IPS DF 6.9 (cell line): ENCODE results near the gene LDLRAP1.
"Not testable (repeated sequence)": the region's sequence is repeated elsewhere in the genome, so short reads cannot be mapped to it uniquely, and the experiment has no call there.

Source experiments
- DNase-seq: peaks from one replicate; pipeline ENCODE4 v3.0.0-alpha.2; 2013; ENCODE audit warnings: low read depth, low spot score
- H3K27ac ChIP-seq: one replicate; pipeline ENCODE4 v1.5.1; 2013; ENCODE audit warnings: low read length, control low read depth
- H3K27me3 ChIP-seq: 2 replicates; pipeline ENCODE4 v1.6.1; 2013; ENCODE audit warnings: mild to moderate bottlenecking, low read length; ENCODE audit not compliant: control insufficient read depth, insufficient read depth
- H3K36me3 ChIP-seq: 2 replicates; pipeline ENCODE4 v1.6.1; 2013; ENCODE audit warnings: low read length; ENCODE audit not compliant: control insufficient read depth, insufficient read depth
- H3K4me1 ChIP-seq: 2 replicates; pipeline ENCODE4 v1.6.1; 2013; ENCODE audit warnings: low read length; ENCODE audit not compliant: control insufficient read depth, insufficient read depth
- H3K4me3 ChIP-seq: 2 replicates; pipeline ENCODE4 v1.5.1; 2013; ENCODE audit warnings: mild to moderate bottlenecking, low read length
- H3K9me3 ChIP-seq: 2 replicates; pipeline ENCODE4 v1.6.1; 2013; ENCODE audit warnings: low read length, inconsistent platforms; ENCODE audit not compliant: control insufficient read depth, insufficient read depth
- WGBS: extraction: QIAGEN DNeasy Blood & Tissue Kit; methylation state at CpG from one replicate; pipeline ENCODE4 v1.1.7; 2013; ENCODE audit warnings: mixed read lengths, missing lambda C conversion rate; ENCODE audit not compliant: insufficient read length, insufficient coverage; 5-methylcytosine and 5-hydroxymethylcytosine counted together

The LDLRAP1 gene

GRCh38 chr1:25588786-25589185 is 45.4 kb downstream of the LDLRAP1 start:
- H3K27me3 ChIP-seq, H3K36me3 ChIP-seq, H3K9me3 ChIP-seq, H3K4me1 ChIP-seq, H3K27ac ChIP-seq, H3K4me3 ChIP-seq, DNase-seq: not testable (repeated sequence)
- no CpG with 5 or more reads among the region's 13 CpGs for WGBS

- Histone ChIP-seq H3K27ac (no peak overlapping the region), H3K27me3 (no peaks in the 10 kb centered on the region), H3K9me3 (no peaks in the 10 kb centered on the region), H3K4me3 (no peak overlapping the region), H3K36me3 (no peaks in the 10 kb centered on the region), H3K4me1 (peaks cover 6% of the 10 kb centered on the region)
- no peak for DNase-seq
- WGBS = no CpG with 5 or more reads among the region's 8 CpGs
These were observed 46.9 kb downstream of the LDLRAP1 start for GRCh38 chr1:25590096-25590824.

GRCh38 chr1:25593861-25594260 is 50.5 kb downstream of the LDLRAP1 start:
- no peaks in the 10 kb centered on the region for H3K36me3 ChIP-seq
- H3K27ac ChIP-seq = no peak overlapping the region
- no peaks in the 10 kb centered on the region for H3K27me3 ChIP-seq
- no peak overlapping the region for H3K4me3 ChIP-seq
- no CpG with 5 or more reads among the region's 2 CpGs for WGBS
- no peaks in the 10 kb centered on the region for H3K9me3 ChIP-seq
- no peak for DNase-seq
- H3K4me1 ChIP-seq = no peaks in the 10 kb centered on the region

- Histone ChIP-seq H3K27me3 (no peaks in the 10 kb centered on the region), H3K36me3 (no peaks in the 10 kb centered on the region), H3K4me3 (no peak overlapping the region), H3K4me1 (no peaks in the 10 kb centered on the region), H3K27ac (no peak overlapping the region), H3K9me3 (no peaks in the 10 kb centered on the region)
- DNase-seq = no peak
- no CpG with 5 or more reads among the region's 2 CpGs for WGBS
These were observed 51.6 kb downstream of the LDLRAP1 start for GRCh38 chr1:25594971-25595370.

- H3K27me3 ChIP-seq, H3K9me3 ChIP-seq, DNase-seq, H3K36me3 ChIP-seq, H3K4me1 ChIP-seq, H3K4me3 ChIP-seq, H3K27ac ChIP-seq: not testable (repeated sequence)
- WGBS = no CpG with 5 or more reads among the region's 5 CpGs
These were observed 53.2 kb downstream of the LDLRAP1 start for GRCh38 chr1:25596641-25597040.

GRCh38 chr1:25598879-25599278 is 55.5 kb downstream of the LDLRAP1 start:
- no peak for DNase-seq
- H3K36me3 ChIP-seq = no peaks in the 10 kb centered on the region
- H3K4me3 ChIP-seq = no peak overlapping the region
- H3K27me3 ChIP-seq = no peaks in the 10 kb centered on the region
- H3K27ac ChIP-seq = no peak overlapping the region
- WGBS = no CpG with 5 or more reads among the region's 1 CpG
- H3K9me3 ChIP-seq = no peaks in the 10 kb centered on the region
- no peaks in the 10 kb centered on the region for H3K4me1 ChIP-seq

GRCh38 chr1:25599969-25600610 is 56.7 kb downstream of the LDLRAP1 start:
- Histone ChIP-seq H3K36me3 (no peaks in the 10 kb centered on the region), H3K9me3 (no peaks in the 10 kb centered on the region), H3K4me1 (no peaks in the 10 kb centered on the region), H3K4me3 (no peak overlapping the region), H3K27me3 (no peaks in the 10 kb centered on the region), H3K27ac (no peak overlapping the region)
- WGBS = no CpG with 5 or more reads among the region's 7 CpGs
- DNase-seq = no peak

GRCh38 chr1:25600971-25601699 is 57.7 kb downstream of the LDLRAP1 start:
- not testable (repeated sequence) for DNase-seq, H3K36me3 ChIP-seq
- WGBS = no CpG with 5 or more reads among the region's 5 CpGs

GRCh38 chr1:25603779-25604538 is 60.6 kb downstream of the LDLRAP1 start:
- H3K9me3 ChIP-seq, H3K4me1 ChIP-seq, H3K27me3 ChIP-seq, H3K27ac ChIP-seq, DNase-seq, H3K36me3 ChIP-seq, H3K4me3 ChIP-seq: not testable (repeated sequence)
- WGBS = no CpG with 5 or more reads among the region's 55 CpGs

More at GRCh38 chr1:25600971-25601699, 57.7 kb downstream of the LDLRAP1 start:
- H3K9me3 ChIP-seq, H3K4me3 ChIP-seq, H3K27ac ChIP-seq, H3K27me3 ChIP-seq, H3K4me1 ChIP-seq: not testable (repeated sequence)

- WGBS = 100% methylated on average over 2 of the region's 5 CpGs
- Histone ChIP-seq H3K4me1 (no peaks in the 10 kb centered on the region), H3K27ac (no peak overlapping the region), H3K9me3 (no peaks in the 10 kb centered on the region), H3K36me3 (no peaks in the 10 kb centered on the region), H3K27me3 (no peaks in the 10 kb centered on the region), H3K4me3 (no peak overlapping the region)
- no peak for DNase-seq
These were observed 63.7 kb downstream of the LDLRAP1 start for GRCh38 chr1:25607123-25607522.
